Stimulated activated CD8-positive, alpha-beta memory T cell treated with anti-CD3 and anti-CD28 coated beads, Interleukin-12 subunit alpha, Interleukin-12 subunit beta, amount 100 ng/mL, for 24 hours (primary cell): ENCODE results near the gene CCR5.

Source experiments
- DNase-seq: peaks from one replicate; pipeline ENCODE4 v3.0.0-alpha.2; 2020; ENCODE audit errors: extremely low read depth

CCR5 gene

GRCh38 chr3:46407970-46408369 lies 37.2 kb downstream of the CCR5 start:
- DNase-seq = no peak

- DNase-seq = no peak
Measured at GRCh38 chr3:46408853-46409252, 38.1 kb downstream of the CCR5 start.

GRCh38 chr3:46409739-46410489 lies 39.2 kb downstream of the CCR5 start:
- no peak for DNase-seq

- no peak for DNase-seq
Measured at GRCh38 chr3:46410669-46411068, 39.9 kb downstream of the CCR5 start.

- DNase-seq = no peak
Measured at GRCh38 chr3:46411271-46411670, 40.5 kb downstream of the CCR5 start.

GRCh38 chr3:46412786-46413298 lies 42.1 kb downstream of the CCR5 start:
- DNase-seq = no peak

GRCh38 chr3:46413951-46414350 lies 43.2 kb downstream of the CCR5 start:
- no peak for DNase-seq

- DNase-seq = no peak
Measured at GRCh38 chr3:46414739-46415138, 44.0 kb downstream of the CCR5 start.

- no peak for DNase-seq
Measured at GRCh38 chr3:46416125-46416810, 45.5 kb downstream of the CCR5 start.

GRCh38 chr3:46416811-46417510 lies 46.2 kb downstream of the CCR5 start:
- DNase-seq = no peak

GRCh38 chr3:46417841-46418611 lies 47.3 kb downstream of the CCR5 start:
- DNase-seq = no peak

GRCh38 chr3:46419816-46420215 lies 49.1 kb downstream of the CCR5 start:
- DNase-seq = no peak

- DNase-seq = no peak
Measured at GRCh38 chr3:46420931-46421330, 50.2 kb downstream of the CCR5 start.

GRCh38 chr3:46422617-46423016 lies 51.9 kb downstream of the CCR5 start:
- DNase-seq = no peak

- no peak for DNase-seq
Measured at GRCh38 chr3:46423588-46423987, 52.8 kb downstream of the CCR5 start.
